ENCODE results near the gene SH2D1A.

SH2D1A gene

GRCh38 chrX:124415115-124415800 is 68.9 kb downstream of the SH2D1A start:
- DNase-seq (ENCODE audit: low read depth in 2 of 2, low spot score in 1 of 2): no peak

GRCh38 chrX:124421898-124422655 is 75.7 kb downstream of the SH2D1A start:
- no peak for DNase-seq (ENCODE audit: low read depth in 2 of 2, low spot score in 1 of 2)

Data from stimulated activated CD8-positive, alpha-beta memory T cell treated with anti-CD3 and anti-CD28 coated beads, Interleukin-4, amount 100 ng/mL, for 4 hours (primary cell).